HCT116 (cell line): ENCODE measurements around the gene LYRM9. TPM values are rescaled to one million over a fixed set of nuclear protein-coding genes. Genes with fewer than 3 reads are reported as not detected.

ENCODE experiments used
- ATAC-seq: fragments of 200-7000 bp; cut with Tn5 transposase; 2 replicates; pipeline ENCODE4 v1.9.1; 2020; ENCODE audit warnings: mild to moderate bottlenecking, moderate library complexity
- Bru-seq: library from RNA; stranded (reverse); fragments of 400-500 nt; gene quantifications from one replicate; lab custom pipeline; 2021; lab: Mats Ljungman, UMichigan
- BruChase-seq, 2 experiments: library from RNA; stranded (reverse); fragments of 400-500 nt; gene quantifications; one replicate each; lab custom pipeline; 2021; lab: Mats Ljungman, UMichigan
- BruUV-seq: library from RNA; stranded (reverse); fragments of 400-500 nt; replicated peaks from 2 replicates; lab custom pipeline; 2021; lab: Mats Ljungman, UMichigan
- CTCF ChIA-PET: fragments of 300-600 bp; sonication (Branson Sonifier 250); formaldehyde crosslinking; loops from one replicate; lab custom pipeline; 2021; ENCODE audit warnings: antibody characterized with exemption; lab: Charles Lee
- POLR2A ChIA-PET: fragments of 300-600, 350-600 bp; sonication (Branson Sonifier 250); formaldehyde crosslinking; loops from one replicate; lab custom pipeline; 2021; ENCODE audit warnings: antibody characterized with exemption; lab: Charles Lee
- RAD21 ChIA-PET, 2 experiments: fragments of 300-600 bp; sonication (Branson Sonifier 250); formaldehyde crosslinking; loops; one replicate each; lab custom pipeline; 2023; ENCODE audit warnings: low total read pairs in 2 of 2; ENCODE audit not compliant: uncharacterized antibody in 2 of 2, unreplicated experiment in 2 of 2, low non-redundant PET in 1 of 2; lab: Charles Lee
- DNase-seq: peaks from one replicate; pipeline ENCODE4 v3.0.0-alpha.2; 2010; ENCODE audit warnings: low read depth, low spot score
- H2AFZ ChIP-seq: fragments of 200-600 bp; shearing (Covaris generic), sonication (generic); 2 replicates; pipeline ENCODE4 v1.6.1; 2017; ENCODE audit warnings: low read depth, mixed run types, mixed read lengths, antibody characterized with exemption, low read length; ENCODE audit not compliant: poor library complexity, severe bottlenecking
- H3K27ac ChIP-seq: 2 replicates; pipeline ENCODE4 v1.5.1; 2012; ENCODE audit warnings: low read depth, low read length
- H3K27me3 ChIP-seq: fragments of 200-600 bp; sonication (generic); 2 replicates; pipeline ENCODE4 v1.6.1; 2016; ENCODE audit warnings: mixed run types, low read length, mixed read lengths; ENCODE audit not compliant: insufficient read depth
- H3K36me3 ChIP-seq, 2 experiments: fragments of 200-500 bp in 1 of 2; fragments of 200-600 bp in 1 of 2; sonication (Bioruptor generic) in 1 of 2; sonication (generic) in 1 of 2; 2 replicates each; pipeline versions ENCODE4 v1.5.1 to v1.6.1; 2014 to 2016; ENCODE audit warnings: low read length in 2 of 2, inconsistent platforms in 1 of 2, mixed read lengths in 1 of 2, mixed run types in 1 of 2; ENCODE audit not compliant: insufficient read depth in 2 of 2, control insufficient read depth in 1 of 2
- H3K4me1 ChIP-seq, 2 experiments: fragments of 200-600 bp in 1 of 2; sonication (generic) in 1 of 2; 2 replicates each; pipeline versions ENCODE4 v1.5.1 to v1.6.1; 2012 to 2017; ENCODE audit warnings: low read length in 2 of 2, inconsistent platforms in 1 of 2, mild to moderate bottlenecking in 1 of 2, mixed read lengths in 1 of 2, mixed run types in 1 of 2, moderate library complexity in 1 of 2; ENCODE audit not compliant: insufficient read depth in 2 of 2, control insufficient read depth in 1 of 2
- H3K4me2 ChIP-seq: fragments of 200-600 bp; sonication (generic); 2 replicates; pipeline ENCODE4 v1.6.1; 2017; ENCODE audit warnings: mixed run types, low read length, mixed read lengths
- H3K4me3 ChIP-seq, 2 experiments: fragments of 200-600 bp in 1 of 2; sonication (generic) in 1 of 2; replicated peaks in 1 of 2; 2 replicates each; pipeline ENCODE4 v1.5.1; 2011 to 2016; ENCODE audit warnings: low read length in 2 of 2, control low read depth in 1 of 2, low read depth in 1 of 2, mild to moderate bottlenecking in 1 of 2, mixed read lengths in 1 of 2, mixed run types in 1 of 2
- H3K79me2 ChIP-seq: fragments of 200-600 bp; sonication (generic); 2 replicates; pipeline ENCODE4 v1.6.1; 2017; ENCODE audit warnings: mild to moderate bottlenecking, mixed run types, low read length, moderate library complexity, mixed read lengths; ENCODE audit not compliant: insufficient read depth
- H3K9ac ChIP-seq: fragments of 200-600 bp; sonication (generic); 2 replicates; pipeline ENCODE4 v1.6.1; 2016; ENCODE audit warnings: low read length, mixed read lengths
- H3K9me2 ChIP-seq: fragments of 200-600 bp; sonication (generic), shearing (Covaris generic); 2 replicates; pipeline ENCODE4 v1.6.1; 2017; ENCODE audit warnings: mixed run types, mild to moderate bottlenecking, moderate library complexity; ENCODE audit not compliant: insufficient read depth
- H3K9me3 ChIP-seq, 2 experiments: fragments of 200-500 bp in 1 of 2; fragments of 200-600 bp in 1 of 2; sonication (Bioruptor generic) in 1 of 2; sonication (generic) in 1 of 2; 2 replicates each; pipeline ENCODE4 v1.6.1; 2014 to 2017; ENCODE audit warnings: low read length in 2 of 2, mixed read lengths in 2 of 2, inconsistent platforms in 1 of 2, low read depth in 1 of 2, mild to moderate bottlenecking in 1 of 2, mixed run types in 1 of 2, moderate library complexity in 1 of 2; ENCODE audit not compliant: control insufficient read depth in 1 of 2, insufficient read depth in 1 of 2
- H4K20me1 ChIP-seq: fragments of 200-600 bp; sonication (generic), shearing (Covaris generic); 2 replicates; pipeline ENCODE4 v1.6.1; 2017; ENCODE audit warnings: mixed run types, mild to moderate bottlenecking, moderate library complexity; ENCODE audit not compliant: insufficient read depth
- CBX3 ChIP-seq: IDR thresholded peaks from 2 replicates; pipeline ENCODE4 v1.6.1; 2012; ENCODE audit warnings: low read depth
- CTCF ChIP-seq, 3 experiments: fragments of 200-600 bp in 1 of 3; sonication (generic) in 1 of 3; IDR thresholded peaks in 2 of 3; conservative IDR thresholded peaks in 1 of 3; 2 replicates each; pipeline ENCODE4 v1.5.1; 2012 to 2017; ENCODE audit warnings: low read depth in 2 of 3, low read length in 2 of 3, antibody characterized with exemption in 1 of 3, borderline replicate concordance in 1 of 3, control low read depth in 1 of 3, mild to moderate bottlenecking in 1 of 3, mixed read lengths in 1 of 3, mixed run types in 1 of 3, moderate library complexity in 1 of 3; ENCODE audit not compliant: insufficient read depth in 1 of 3
- EGR1 ChIP-seq: IDR thresholded peaks from 2 replicates; pipeline ENCODE4 v1.6.1; 2012; ENCODE audit warnings: low read depth
- POLR2AphosphoS5 ChIP-seq: IDR thresholded peaks from 2 replicates; pipeline ENCODE4 v1.6.1; 2011; ENCODE audit warnings: mild to moderate bottlenecking, low read depth, low read length, moderate library complexity
- RAD21 ChIP-seq: IDR thresholded peaks from 2 replicates; pipeline ENCODE4 v1.6.1; 2012; ENCODE audit warnings: low read depth, mild to moderate bottlenecking
- SP1 ChIP-seq: IDR thresholded peaks from 2 replicates; pipeline ENCODE4 v1.6.1; 2012; ENCODE audit warnings: low read depth
- SRF ChIP-seq: IDR thresholded peaks from 2 replicates; pipeline ENCODE4 v1.6.1; 2012; ENCODE audit warnings: low read depth
- ZFX ChIP-seq: fragments of 450-650 bp; IDR thresholded peaks from 2 replicates; pipeline ENCODE4 v1.6.1; 2017
- intact Hi-C: fragments of 100-400 bp; cut with micrococcal nuclease; formaldehyde crosslinking; loops from 2 replicates; pipeline ENCODE4 v1.10.0; 2022
- long read RNA-seq: library from polyadenylated mRNA; unstranded; transcript quantifications from one replicate; pipeline ENCODE4 v2.0.0, GENCODE V29; 2021; ENCODE audit not compliant: unreplicated experiment
- polyA plus RNA-seq: library from polyadenylated mRNA; unstranded; fragments of >200 nt; gene quantifications from 2 replicates; pipeline ENCODE4 v1.2.1, GENCODE V29; 2012; ENCODE audit warnings: missing spikeins
- total RNA-seq: library from RNA; stranded (reverse); gene quantifications from one replicate; pipeline ENCODE4 v1.2.1, GENCODE V29; 2021; ENCODE audit not compliant: unreplicated experiment
- TF ChIP-seq, protein P1 (sequence below): IDR thresholded peaks from 2 replicates; pipeline ENCODE4 v1.6.1; 2012

Gene LYRM9
- total RNA-seq (4.8 TPM), Bru-seq, nascent RNA (percentile 52 among the genes with signal in this experiment), BruChase-seq, experiment 1, labeled RNA remaining after a 6-hour chase (percentile 71 among the genes with signal in this experiment), BruChase-seq, experiment 2, labeled RNA remaining after a 2-hour chase (percentile 72 among the genes with signal in this experiment)
- polyA plus RNA-seq: 4.8 and 5.8 TPM in 2 replicates
- long read RNA-seq, partial matches to known transcripts: 0 of 5 reads
- long read RNA-seq, other reads (novel, unspliced or antisense): 1 of 5 reads

DNA sequence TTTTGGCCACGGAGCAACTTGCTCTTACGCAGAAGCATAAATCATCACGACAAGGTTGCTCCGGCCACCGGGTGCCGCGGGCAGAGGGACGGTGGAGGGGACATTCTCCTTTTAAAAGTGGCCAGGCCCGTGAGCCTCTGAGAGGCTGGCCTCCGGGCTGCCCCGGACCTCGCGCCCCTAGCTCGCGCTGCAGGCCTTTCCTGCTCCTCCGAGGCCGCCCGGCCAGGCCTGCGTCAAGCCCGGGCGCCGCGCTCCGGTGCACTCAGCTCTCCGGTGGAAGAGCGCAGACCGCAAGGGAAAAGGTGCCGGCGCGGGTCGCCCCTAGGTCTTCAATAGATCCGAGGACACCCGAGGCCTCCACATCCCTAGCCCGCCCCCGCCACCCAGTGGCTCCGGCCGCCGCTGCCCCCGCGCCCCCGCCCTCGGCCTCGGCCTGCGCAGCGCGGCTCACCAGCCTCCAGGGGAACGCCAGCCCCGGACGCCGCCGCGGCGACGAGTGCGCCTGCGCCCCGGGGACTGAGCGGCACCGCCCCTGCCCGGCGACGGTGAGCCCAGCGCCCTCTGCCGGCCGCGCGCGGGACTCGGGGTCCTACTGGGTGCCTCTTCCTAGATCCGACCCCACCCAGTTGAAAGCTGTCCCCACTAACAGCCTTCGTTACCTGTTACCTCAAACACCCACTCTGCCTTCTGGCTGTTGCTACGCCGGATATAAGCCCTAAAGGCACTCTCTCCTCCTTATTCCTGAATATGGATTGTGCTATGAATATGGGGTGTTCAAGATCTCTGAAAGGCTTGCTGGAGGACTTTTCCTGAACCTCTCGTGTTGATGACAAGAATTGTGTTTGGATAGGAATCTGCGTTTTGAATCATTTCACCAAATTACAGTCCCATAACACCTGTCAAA is at the start of gene LYRM9:
TSS of gene LYRM9 (minus strand) at position 500 of the 904 bp plus-strand sequence. CDS start 10,671 bp downstream, outside the sequence.
- TF ChIP-seq EGR1 (peak; percentile 77), ZFX (peak; percentile 96), POLR2AphosphoS5 (peak; percentile 68), CBX3 (no peak), SRF (no peak), CTCF (IDR thresholded peaks at IDR 0.05 in 2 of 3, conservative IDR thresholded peaks at IDR 0.05 in 1 of 3; ENCODE audit: borderline replicate concordance in 1 of 3, insufficient read depth in 1 of 3, low read depth in 2 of 3, low read length in 2 of 3) (peak; percentile 22 to 81 (median 80); a peak in 4 of 6 replicates), RAD21 (peak; percentile 48), SP1 (no peak)
- TF ChIP-seq, protein P1, sequence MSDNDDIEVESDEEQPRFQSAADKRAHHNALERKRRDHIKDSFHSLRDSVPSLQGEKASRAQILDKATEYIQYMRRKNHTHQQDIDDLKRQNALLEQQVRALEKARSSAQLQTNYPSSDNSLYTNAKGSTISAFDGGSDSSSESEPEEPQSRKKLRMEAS: peak; percentile 30; the same call in 1 of the 2 replicates
- peak within 1 kb of the TSS; percentile 85 for H3K4me2 ChIP-seq
- H3K79me2 ChIP-seq: no peaks in the 10 kb centered on the region
- no peaks in the 10 kb centered on the region for H3K9me2 ChIP-seq
- H3K4me1 ChIP-seq: peaks cover 25 to 28% of the 10 kb centered on the region in 2 experiments; a peak in 3 of 4 replicates
- peak within 1 kb of the TSS; percentile 39; the same call in 1 of the 2 replicates for H3K27ac ChIP-seq
- BruUV-seq: no TSS peak
- ChIA-PET CTCF (interaction anchor here (0.7 to 4.0 kb wide), 13 partner anchors 11 to 358 kb away, joined by 3 to 57 read pairs (median 4); no protein-coding TSS in a partner anchor), RAD21 (interaction anchor here (0.6 to 1.8 kb wide), 4 partner anchors 85 to 358 kb away, joined by 3 to 7 read pairs (median 3); no protein-coding TSS in a partner anchor), POLR2A (no interaction called here)
- peak; percentile 66 for DNase-seq
- no peaks in the 10 kb centered on the region for H3K9me3 ChIP-seq
- H3K4me3 ChIP-seq: peak within 1 kb of the TSS; percentile 56 to 67
- no peaks in the 10 kb centered on the region for H3K27me3 ChIP-seq
- ATAC-seq: peak; percentile 97
- peak within 1 kb of the TSS; percentile 98 for H2AFZ ChIP-seq
- H4K20me1 ChIP-seq: no peaks in the 10 kb centered on the region
- H3K9ac ChIP-seq: peak within 1 kb of the TSS; percentile 62
- intact Hi-C loops: loop anchor here (5.0 kb wide), 1 partner anchor 359 kb away; no protein-coding TSS in a partner anchor
- no peaks in the 10 kb centered on the region for H3K36me3 ChIP-seq
